ENCODE measurements around the gene NHLH2.
A peak's percentile ranks its signal among the peaks of the same experiment; 100 is the strongest.

Gene NHLH2

GRCh38 chr1:115840605-115841460 lies at the start of gene NHLH2:
TSS of gene NHLH2 (minus strand) at chr1:115841126. CDS start at chr1:115838372, 2,754 bp downstream.
- DNase-seq, result no peak

DNA sequence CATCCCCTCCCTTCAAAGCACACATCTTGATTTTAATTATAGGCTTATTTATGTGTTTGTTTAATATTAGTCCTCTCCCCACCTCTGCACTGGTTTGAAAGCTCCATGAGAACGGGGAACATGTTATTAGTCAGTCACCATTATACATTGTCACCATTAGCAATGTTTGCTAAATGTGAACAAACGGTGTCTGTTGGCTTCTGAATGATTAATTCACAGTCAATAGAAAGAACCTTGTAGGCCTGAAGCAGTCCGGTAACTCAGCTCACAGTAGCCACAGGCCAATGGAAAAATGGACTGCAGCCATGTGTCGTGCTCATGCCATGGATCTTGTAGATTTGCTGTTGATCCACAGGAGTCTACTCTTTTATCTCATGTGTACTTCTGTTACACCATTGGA lies 49.7 kb upstream of the NHLH2 start:
- DNase-seq, result no peak

DNA sequence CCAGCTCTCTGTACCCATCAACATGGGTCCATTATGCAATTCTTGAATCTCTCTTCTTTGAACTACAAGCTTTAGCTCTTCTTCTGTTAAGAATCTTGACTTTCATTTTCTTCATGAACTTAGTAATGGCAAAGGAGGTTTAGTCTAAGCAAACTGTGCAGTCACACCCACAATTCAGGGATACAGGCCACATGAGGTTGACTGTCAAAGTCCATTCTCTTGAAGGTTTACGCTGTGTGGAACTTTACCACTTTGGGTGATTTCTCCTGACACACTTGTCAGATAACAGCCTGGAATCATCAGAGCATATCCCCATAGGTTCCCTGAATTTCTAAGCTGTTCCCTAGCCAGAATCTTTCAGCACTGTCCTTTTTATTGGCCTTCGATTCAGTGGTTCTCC lies 48.0 kb upstream of the NHLH2 start:
- DNase-seq, result no peak

GRCh38 chr1:115882913-115883902 lies 42.3 kb upstream of the NHLH2 start:
- DNase-seq, result no peak

DNA sequence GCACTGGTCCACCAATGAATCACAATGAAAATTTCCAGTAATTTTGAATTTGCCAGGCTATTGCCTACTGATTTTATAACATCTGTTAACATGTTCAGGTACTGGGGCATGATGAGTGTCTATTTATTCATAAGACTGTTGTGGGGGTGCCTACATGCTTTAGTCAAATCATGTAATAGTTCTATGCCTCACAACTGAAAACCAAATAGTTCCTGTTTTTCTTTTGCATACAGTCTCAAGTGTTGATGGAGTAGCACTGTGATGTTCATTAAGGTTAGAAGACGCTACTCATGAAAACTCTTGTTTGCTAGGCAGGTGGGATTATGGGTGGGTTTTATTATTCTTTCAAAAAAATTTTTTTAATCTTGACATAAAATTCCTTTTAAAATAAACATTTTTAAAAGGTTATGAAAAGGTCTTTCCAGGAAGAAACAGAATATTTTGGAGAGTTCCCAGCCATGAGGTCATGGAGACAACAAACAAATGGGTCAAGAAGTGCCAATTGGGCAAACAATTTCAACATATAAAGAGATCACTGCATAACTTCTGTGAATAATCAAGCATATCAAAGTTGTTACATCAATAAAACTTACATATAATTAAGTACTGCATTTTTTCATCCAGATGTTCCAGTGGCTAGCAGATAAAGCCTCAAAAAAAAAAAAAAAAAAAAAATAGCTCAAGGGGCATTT lies 40.2 kb upstream of the NHLH2 start:
- DNase-seq, result no peak

GRCh38 chr1:115879977-115880376 lies 39.1 kb upstream of the NHLH2 start:
- no peak for DNase-seq

- no peak for DNase-seq
Measured at GRCh38 chr1:115877511-115877910, 36.6 kb upstream of the NHLH2 start.

- no peak for DNase-seq
Measured at GRCh38 chr1:115874904-115875303, 34.0 kb upstream of the NHLH2 start.

DNA sequence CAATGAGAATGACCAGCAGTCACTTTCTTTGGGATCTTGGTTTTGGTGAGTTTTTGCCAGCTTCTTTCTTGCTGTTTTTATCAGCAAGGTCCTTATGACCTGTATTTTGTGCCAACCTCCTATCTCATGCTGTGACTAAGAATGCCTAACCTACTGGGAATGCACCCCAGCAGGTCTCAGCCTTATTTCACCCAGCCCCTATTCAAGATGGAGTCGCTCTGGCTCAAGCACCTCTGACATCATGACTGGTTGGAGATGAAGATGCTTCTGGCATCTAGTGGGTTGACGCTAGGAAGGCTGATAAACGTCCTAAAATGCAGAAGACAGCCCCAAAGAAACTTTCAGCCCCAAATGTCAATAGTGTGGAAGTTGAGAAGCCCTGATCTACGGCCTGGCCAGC lies 33.6 kb upstream of the NHLH2 start:
- no peak for DNase-seq

DNA sequence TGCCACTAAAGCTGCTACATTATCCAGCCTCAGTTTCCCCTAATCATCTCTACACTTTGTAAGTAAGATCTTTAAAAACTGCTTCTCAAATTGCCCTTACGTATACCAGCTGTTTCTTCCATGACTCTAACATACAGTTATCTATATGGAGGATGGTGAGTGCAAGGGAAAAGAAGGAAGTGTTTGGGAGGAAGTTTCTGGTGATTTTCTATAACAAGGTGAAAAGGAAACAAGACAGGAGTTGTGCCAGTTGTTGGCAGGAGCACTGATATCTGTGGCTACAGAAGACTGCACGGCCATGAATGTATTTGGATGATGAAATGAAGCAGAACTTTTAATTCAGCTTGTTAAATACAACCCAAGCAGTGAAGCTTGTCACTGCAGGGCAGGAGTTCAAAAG lies 32.3 kb upstream of the NHLH2 start:
- DNase-seq, result no peak

DNA sequence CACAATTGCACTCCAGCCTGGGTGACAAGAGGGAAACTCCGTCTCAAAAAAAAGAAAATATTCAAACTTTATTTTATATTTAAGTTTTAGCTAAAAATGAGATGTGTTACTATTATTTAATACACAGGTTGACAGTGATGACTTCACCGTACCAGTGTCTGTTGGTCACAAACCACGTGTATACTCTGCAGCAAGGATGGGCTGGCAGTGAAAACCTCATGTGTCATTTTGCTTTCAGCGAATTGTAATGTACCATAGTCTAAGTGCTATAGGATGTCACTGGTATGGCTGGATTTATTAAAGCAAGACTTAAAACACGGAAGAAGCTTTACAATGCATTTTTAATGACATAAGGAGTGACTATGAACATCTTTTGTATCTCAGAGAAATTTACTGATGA lies 28.1 kb upstream of the NHLH2 start:
- no peak for DNase-seq

- DNase-seq, result no peak
Measured at GRCh38 chr1:115867216-115867615, 26.3 kb upstream of the NHLH2 start.

GRCh38 chr1:115865704-115866380 lies 24.9 kb upstream of the NHLH2 start:
- no peak for DNase-seq

DNA sequence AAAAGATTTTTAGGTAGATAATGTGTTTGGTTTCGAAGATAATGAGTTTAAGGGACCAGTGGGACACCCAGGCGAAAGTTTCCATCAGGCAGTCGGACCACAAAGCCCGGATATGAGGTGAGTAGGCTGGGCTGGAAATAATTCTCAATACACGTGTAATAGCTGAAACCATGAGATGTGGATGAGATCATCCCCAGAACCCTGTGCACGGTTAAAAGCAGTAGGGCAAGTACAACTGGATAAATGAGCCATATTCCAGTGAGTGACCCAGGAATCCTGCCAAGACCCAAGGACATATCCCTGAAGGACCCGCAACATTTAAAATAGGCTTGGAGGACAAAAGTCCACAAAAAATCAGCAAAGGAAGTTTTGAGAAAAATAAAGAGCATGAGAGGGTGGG lies 21.5 kb upstream of the NHLH2 start:
- no peak for DNase-seq

GRCh38 chr1:115854005-115854404 lies 13.1 kb upstream of the NHLH2 start:
- DNase-seq, result no peak

DNA sequence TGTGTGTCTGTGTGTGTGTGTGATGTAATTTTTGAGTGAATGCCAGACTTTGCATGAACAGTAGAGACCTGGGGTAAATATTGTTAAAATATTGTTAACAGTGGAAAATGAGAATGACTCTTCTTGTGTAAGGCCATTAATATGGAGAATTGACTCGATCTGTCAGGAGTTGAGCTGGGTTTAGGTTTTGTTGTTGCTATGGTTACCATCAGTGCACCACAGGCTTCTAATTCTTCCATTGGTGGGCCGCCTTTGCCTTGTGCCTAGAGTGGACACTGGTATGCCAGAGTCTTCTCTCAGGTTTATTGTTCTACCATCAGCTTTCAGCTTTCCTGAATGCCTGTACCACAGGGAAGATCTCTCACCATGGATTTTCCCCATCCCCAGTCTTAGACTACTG lies 10.0 kb upstream of the NHLH2 start:
- DNase-seq, result no peak

DNA sequence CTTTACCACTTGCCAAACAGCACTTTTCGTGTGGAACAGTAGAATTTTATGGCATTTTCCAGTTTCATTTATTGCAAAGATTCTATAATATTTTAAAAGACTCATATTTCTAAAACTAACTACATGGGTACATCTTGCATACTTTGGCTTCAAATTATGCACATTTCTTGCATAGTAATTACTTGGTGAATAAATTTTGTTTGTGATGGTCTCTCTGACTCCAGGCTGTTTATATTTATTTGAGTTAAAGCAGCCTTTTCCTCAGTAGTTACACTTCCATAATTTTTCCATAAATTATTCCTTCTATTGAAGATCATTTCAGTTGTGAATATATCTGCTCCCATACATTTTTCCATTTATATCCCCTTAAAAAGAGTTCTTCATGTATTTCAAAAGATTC lies 6.9 kb upstream of the NHLH2 start:
- no peak for DNase-seq

GRCh38 chr1:115842948-115843347 lies 2.0 kb upstream of the NHLH2 start:
- no peak for DNase-seq

- no peak for DNase-seq
Measured at GRCh38 chr1:115839679-115840237, 1.2 kb downstream of the NHLH2 start.

GRCh38 chr1:115839029-115839678 lies 1.8 kb downstream of the NHLH2 start:
- DNase-seq, result peak; percentile 32 to 62

DNA sequence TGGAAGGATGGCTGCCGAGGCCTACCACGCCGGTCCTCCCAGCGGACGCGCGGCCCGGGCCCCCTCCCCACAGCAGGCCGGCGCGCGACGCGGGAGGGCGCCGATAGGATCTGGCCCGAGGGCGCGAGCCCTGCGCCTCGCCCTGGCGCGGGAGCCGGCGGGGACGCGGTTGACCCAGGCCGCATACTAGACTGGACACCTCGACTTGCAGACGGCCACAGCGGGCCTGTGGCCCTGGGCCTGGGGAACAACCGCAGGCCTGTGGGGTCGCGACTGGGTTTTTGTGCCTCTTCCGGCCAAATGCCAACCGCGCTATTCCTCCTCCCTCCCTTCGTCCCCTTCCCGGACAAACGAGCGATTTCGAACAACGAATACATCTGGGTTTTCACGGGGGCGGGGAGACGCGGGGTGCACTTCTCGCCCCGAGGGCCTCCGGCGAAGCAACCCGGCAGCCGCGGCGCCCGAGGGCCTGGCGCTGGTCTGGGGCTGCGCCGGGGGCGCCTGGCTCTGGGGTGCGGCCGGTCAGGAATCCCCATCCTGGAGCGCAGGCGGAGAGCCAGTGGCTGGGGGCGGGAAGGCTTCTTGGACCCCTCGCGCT lies 2.4 kb downstream of the NHLH2 start:
- peak in 1 of 2 donors; percentile 68 for DNase-seq

Measured in hippocampal formation (tissue), 2 donors.